Upper lobe of left lung (tissue), 4 donors: Measurements from ENCODE around the gene LY6G6F.

ENCODE experiments used
- POLR2A ChIP-seq, 4 donors: fragments of 450-650 bp; IDR thresholded peaks; one replicate each; pipeline ENCODE4 v1.5.1; 2016 to 2017; ENCODE audit warnings: antibody characterized with exemption in 4 of 4, mild to moderate bottlenecking in 2 of 4
- TF ChIP-seq, protein P1 (sequence below), 6 experiments: fragments of 450-650 bp in 4 of 6; fragments of 200-600 bp in 2 of 6; sonication (generic) in 2 of 6; IDR thresholded peaks; one replicate each; pipeline ENCODE4 v1.5.1; 2016 to 2019; ENCODE audit warnings: antibody characterized with exemption in 6 of 6

DNA sequence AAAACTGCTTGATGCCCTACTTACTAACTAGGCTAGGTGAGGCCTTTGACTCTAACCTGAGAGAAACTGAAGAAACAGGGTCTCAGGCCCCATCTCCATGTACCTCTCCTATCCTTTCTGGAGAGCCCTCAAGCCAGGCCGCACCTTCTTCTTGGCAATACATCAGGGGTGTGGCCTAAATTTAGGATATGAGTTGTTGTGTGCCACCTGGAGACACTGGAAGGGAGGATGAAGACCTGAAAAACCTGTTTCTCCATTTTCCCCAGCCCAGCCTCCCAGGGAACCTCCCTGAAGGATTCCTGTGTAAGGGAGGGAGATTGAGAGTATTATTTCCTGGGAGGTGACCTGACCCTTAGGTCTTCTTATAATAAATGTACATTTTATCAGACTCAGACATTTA lies 11.6 kb downstream of the LY6G6F start:
- TF ChIP-seq, protein P1, sequence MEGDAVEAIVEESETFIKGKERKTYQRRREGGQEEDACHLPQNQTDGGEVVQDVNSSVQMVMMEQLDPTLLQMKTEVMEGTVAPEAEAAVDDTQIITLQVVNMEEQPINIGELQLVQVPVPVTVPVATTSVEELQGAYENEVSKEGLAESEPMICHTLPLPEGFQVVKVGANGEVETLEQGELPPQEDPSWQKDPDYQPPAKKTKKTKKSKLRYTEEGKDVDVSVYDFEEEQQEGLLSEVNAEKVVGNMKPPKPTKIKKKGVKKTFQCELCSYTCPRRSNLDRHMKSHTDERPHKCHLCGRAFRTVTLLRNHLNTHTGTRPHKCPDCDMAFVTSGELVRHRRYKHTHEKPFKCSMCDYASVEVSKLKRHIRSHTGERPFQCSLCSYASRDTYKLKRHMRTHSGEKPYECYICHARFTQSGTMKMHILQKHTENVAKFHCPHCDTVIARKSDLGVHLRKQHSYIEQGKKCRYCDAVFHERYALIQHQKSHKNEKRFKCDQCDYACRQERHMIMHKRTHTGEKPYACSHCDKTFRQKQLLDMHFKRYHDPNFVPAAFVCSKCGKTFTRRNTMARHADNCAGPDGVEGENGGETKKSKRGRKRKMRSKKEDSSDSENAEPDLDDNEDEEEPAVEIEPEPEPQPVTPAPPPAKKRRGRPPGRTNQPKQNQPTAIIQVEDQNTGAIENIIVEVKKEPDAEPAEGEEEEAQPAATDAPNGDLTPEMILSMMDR (IDR thresholded peaks at IDR 0.05): no peak
- no peak for TF ChIP-seq POLR2A (IDR thresholded peaks at IDR 0.05)
